Endothelial cell of umbilical vein (primary cell): ENCODE measurements around the gene TTLL10. TPM values are rescaled to one million over a fixed set of nuclear protein-coding genes. Genes with fewer than 3 reads are reported as not detected.

ENCODE experiments used
- BruUV-seq: library from RNA; stranded (reverse); fragments of 400-500 nt; replicated peaks from 2 replicates; lab custom pipeline; 2021; lab: Mats Ljungman, UMichigan
- CTCF ChIA-PET: fragments of 300-600, 350-600 bp; sonication (Branson Sonifier 250); formaldehyde crosslinking; loops from one replicate; lab custom pipeline; 2021; ENCODE audit warnings: antibody characterized with exemption, inconsistent platforms; lab: Charles Lee
- POLR2A ChIA-PET: fragments of 300-600, 350-600 bp; sonication (Branson Sonifier 250); formaldehyde crosslinking; loops from one replicate; lab custom pipeline; 2021; ENCODE audit warnings: antibody characterized with exemption, inconsistent platforms; lab: Charles Lee
- DNase-seq: peaks from one replicate; pipeline ENCODE4 v3.0.0-alpha.2; 2011; ENCODE audit warnings: low read depth, low spot score
- FAIRE-seq: peaks from 2 replicates; lab custom pipeline; 2011; peaks lifted over from hg19 to GRCh38; lab: Jason Lieb, UNC
- H2AFZ ChIP-seq: 2 replicates; pipeline ENCODE4 v1.6.0; 2012; ENCODE audit warnings: low read depth, low read length, control low read depth, inconsistent platforms
- H3K27ac ChIP-seq: 2 replicates; pipeline ENCODE4 v1.5.1; 2011; ENCODE audit warnings: low read depth, mild to moderate bottlenecking, control low read depth, low read length, moderate library complexity; ENCODE audit not compliant: insufficient read depth
- H3K27me3 ChIP-seq, 2 experiments: 2 replicates each; pipeline versions ENCODE4 v1.6.0 to v1.6.1; 2011; ENCODE audit warnings: low read length in 2 of 2, mixed read lengths in 1 of 2; ENCODE audit not compliant: control insufficient read depth in 2 of 2, insufficient read depth in 2 of 2
- H3K36me3 ChIP-seq, 2 experiments: 2 replicates in 1 of 2; 3 replicates in 1 of 2; pipeline ENCODE4 v1.5.1; 2011; ENCODE audit warnings: low read length in 2 of 2, mild to moderate bottlenecking in 1 of 2, moderate library complexity in 1 of 2; ENCODE audit not compliant: control insufficient read depth in 2 of 2, insufficient read depth in 2 of 2; ENCODE audit errors: extremely low read depth in 1 of 2
- H3K4me1 ChIP-seq: 3 replicates; pipeline ENCODE4 v1.5.1; 2011; ENCODE audit warnings: mild to moderate bottlenecking, low read length; ENCODE audit not compliant: control insufficient read depth, insufficient read depth; ENCODE audit errors: extremely low read depth
- H3K4me2 ChIP-seq: 2 replicates; pipeline ENCODE4 v1.6.1; 2011; ENCODE audit warnings: low read length, control low read depth, mixed read lengths; ENCODE audit not compliant: insufficient read depth
- H3K4me3 ChIP-seq, 3 experiments: fragments of 200-600 bp in 1 of 3; sonication (generic), shearing (Covaris generic) in 1 of 3; replicated peaks in 1 of 3; 2 replicates each; pipeline ENCODE4 v1.5.1; 2011 to 2016; ENCODE audit warnings: control low read depth in 3 of 3, low read length in 3 of 3, mild to moderate bottlenecking in 2 of 3, inconsistent platforms in 1 of 3, low read depth in 1 of 3, moderate library complexity in 1 of 3; ENCODE audit not compliant: insufficient read depth in 1 of 3
- H3K79me2 ChIP-seq: 2 replicates; pipeline ENCODE4 v1.6.0; 2012; ENCODE audit warnings: low read length, inconsistent platforms; ENCODE audit not compliant: control insufficient read depth, insufficient read depth
- H3K9ac ChIP-seq: replicated peaks from 2 replicates; pipeline ENCODE3; 2011; ENCODE audit warnings: low read length, control low read depth; ENCODE audit not compliant: insufficient read depth; ENCODE audit errors: extremely low read depth
- H3K9me1 ChIP-seq: replicated peaks from 3 replicates; pipeline ENCODE4 v1.6.0; 2011; ENCODE audit warnings: mild to moderate bottlenecking, low read length; ENCODE audit not compliant: control insufficient read depth, insufficient read depth; ENCODE audit errors: extremely low read depth
- H3K9me3 ChIP-seq: replicated peaks from 2 replicates; pipeline ENCODE4 v1.5.1; 2012; ENCODE audit warnings: low read length, inconsistent platforms; ENCODE audit not compliant: control insufficient read depth, insufficient read depth
- H4K20me1 ChIP-seq: replicated peaks from 2 replicates; pipeline ENCODE3; 2011; ENCODE audit warnings: mild to moderate bottlenecking, low read length; ENCODE audit not compliant: control insufficient read depth, insufficient read depth; ENCODE audit errors: extremely low read depth
- EZH2 ChIP-seq: IDR thresholded peaks from 2 replicates; pipeline ENCODE4 v1.6.1; 2012; ENCODE audit warnings: borderline replicate concordance, low read depth, mild to moderate bottlenecking, moderate library complexity, low read length, inconsistent platforms; ENCODE audit not compliant: severe bottlenecking
- JUN ChIP-seq: IDR thresholded peaks from 2 replicates; pipeline ENCODE4 v1.6.1; 2011; ENCODE audit warnings: borderline replicate concordance, low read depth; ENCODE audit not compliant: insufficient read length, insufficient read depth
- MYC ChIP-seq: IDR thresholded peaks from one replicate; pipeline ENCODE4 v1.6.1; 2011; ENCODE audit warnings: mild to moderate bottlenecking, low read depth, low read length
- POLR2A ChIP-seq: IDR thresholded peaks from 2 replicates; pipeline ENCODE4 v1.6.1; 2012; ENCODE audit warnings: low read depth, mild to moderate bottlenecking, control low read depth, low read length
- POLR2AphosphoS5 ChIP-seq: IDR thresholded peaks from 2 replicates; pipeline ENCODE4 v1.6.1; 2012; ENCODE audit warnings: low read depth, mild to moderate bottlenecking, control low read depth, low read length, moderate library complexity; ENCODE audit not compliant: insufficient read depth
- dilution Hi-C: fragments of 300-500 bp; cut with MboI; formaldehyde crosslinking; loops from one replicate; pipeline ENCODE4 v1.15.0; 2019; ENCODE audit warnings: low sequenced_read_pairs; ENCODE audit not compliant: extremely low pct_ligation_motif_present
- intact Hi-C: fragments of 100-400 bp; cut with micrococcal nuclease; formaldehyde crosslinking; loops from one replicate; pipeline ENCODE4 v1.10.0; 2022
- polyA plus RNA-seq, 4 experiments: library from polyadenylated mRNA; depleted of rRNA in 3 of 4; stranded (reverse) in 3 of 4; unstranded in 1 of 4; fragments of >200 nt; gene quantifications; 2 replicates each; pipeline versions ENCODE4 v1.2.1 to v1.2.3, GENCODE V29; 2011 to 2012; ENCODE audit warnings: missing spikeins in 1 of 4
- total RNA-seq: library from RNA; stranded (reverse); gene quantifications from 2 replicates; pipeline ENCODE4 v1.2.3, GENCODE V29; 2021
- TF ChIP-seq, protein P1 (sequence below), 2 donors: IDR thresholded peaks; 1 replicate in 1 of 2; 2 replicates in 1 of 2; pipeline ENCODE4 v1.5.1; 2011; ENCODE audit warnings: low read length in 2 of 2, mild to moderate bottlenecking in 2 of 2, moderate library complexity in 2 of 2, control low read depth in 1 of 2, inconsistent platforms in 1 of 2, low read depth in 1 of 2; ENCODE audit not compliant: insufficient read depth in 1 of 2; ENCODE audit errors: extremely low read depth in 1 of 2
- TF ChIP-seq, protein P2 (sequence below): IDR thresholded peaks from 2 replicates; pipeline ENCODE4 v1.6.1; 2011; ENCODE audit not compliant: insufficient read depth, insufficient read length

TTLL10 gene
- total and polyA plus RNA-seq, 2 donors (not counting 3 experiments of a cell fraction or from before 2014, with no cell fraction given) = not detected

GRCh38 chr1:1157914-1158710 lies 15.6 kb upstream of the TTLL10 start:
- peak overlapping the region; percentile 49 for H3K27ac ChIP-seq
- no peaks in the 10 kb centered on the region for H3K9me1 ChIP-seq
- H3K9ac ChIP-seq = peak overlapping the region; percentile 76
- no peaks in the 10 kb centered on the region for H3K79me2 ChIP-seq
- BruUV-seq = TSS peak; percentile 77
- FAIRE-seq (peak; percentile 63), DNase-seq (peak; percentile 38)
- CTCF ChIA-PET = interaction anchor here (1.0 to 2.0 kb wide), 3 partner anchors 36 to 174 kb away, joined by 3 to 6 read pairs (median 5); no protein-coding TSS in a partner anchor
- H3K9me3 ChIP-seq = no peaks in the 10 kb centered on the region
- TF ChIP-seq, protein P1, sequence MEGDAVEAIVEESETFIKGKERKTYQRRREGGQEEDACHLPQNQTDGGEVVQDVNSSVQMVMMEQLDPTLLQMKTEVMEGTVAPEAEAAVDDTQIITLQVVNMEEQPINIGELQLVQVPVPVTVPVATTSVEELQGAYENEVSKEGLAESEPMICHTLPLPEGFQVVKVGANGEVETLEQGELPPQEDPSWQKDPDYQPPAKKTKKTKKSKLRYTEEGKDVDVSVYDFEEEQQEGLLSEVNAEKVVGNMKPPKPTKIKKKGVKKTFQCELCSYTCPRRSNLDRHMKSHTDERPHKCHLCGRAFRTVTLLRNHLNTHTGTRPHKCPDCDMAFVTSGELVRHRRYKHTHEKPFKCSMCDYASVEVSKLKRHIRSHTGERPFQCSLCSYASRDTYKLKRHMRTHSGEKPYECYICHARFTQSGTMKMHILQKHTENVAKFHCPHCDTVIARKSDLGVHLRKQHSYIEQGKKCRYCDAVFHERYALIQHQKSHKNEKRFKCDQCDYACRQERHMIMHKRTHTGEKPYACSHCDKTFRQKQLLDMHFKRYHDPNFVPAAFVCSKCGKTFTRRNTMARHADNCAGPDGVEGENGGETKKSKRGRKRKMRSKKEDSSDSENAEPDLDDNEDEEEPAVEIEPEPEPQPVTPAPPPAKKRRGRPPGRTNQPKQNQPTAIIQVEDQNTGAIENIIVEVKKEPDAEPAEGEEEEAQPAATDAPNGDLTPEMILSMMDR (IDR thresholded peaks at IDR 0.05; ENCODE audit: extremely low read depth in 1 of 2, insufficient read depth in 1 of 2, low read depth in 1 of 2, low read length in 2 of 2) = no peak
- TF ChIP-seq POLR2AphosphoS5 (no peak), POLR2A (peak; percentile 14), MYC (no peak), EZH2 (no peak), JUN (no peak)
- TF ChIP-seq, protein P2, sequence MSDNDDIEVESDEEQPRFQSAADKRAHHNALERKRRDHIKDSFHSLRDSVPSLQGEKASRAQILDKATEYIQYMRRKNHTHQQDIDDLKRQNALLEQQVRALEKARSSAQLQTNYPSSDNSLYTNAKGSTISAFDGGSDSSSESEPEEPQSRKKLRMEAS = no peak
- H3K4me3 ChIP-seq = peak overlapping the region in 2 of 3 experiments; percentile 1 to 46
- intact Hi-C loops (loop anchor here (1.0 kb wide), 2 partner anchors 36 to 72 kb away; no protein-coding TSS in a partner anchor), dilution Hi-C loops (no loop called here)
- no peaks in the 10 kb centered on the region for H3K27me3 ChIP-seq
- H3K36me3 ChIP-seq = no peaks in the 10 kb centered on the region
- H4K20me1 ChIP-seq = no peaks in the 10 kb centered on the region
- peaks cover 14% of the 10 kb centered on the region for H3K4me1 ChIP-seq
- peak overlapping the region; percentile 33 for H3K4me2 ChIP-seq
- POLR2A ChIA-PET = no interaction called here
- peak overlapping the region; percentile 89 for H2AFZ ChIP-seq
